PC-3 (cell line): ENCODE data around the gene CSK. TPM values are rescaled to one million over a fixed set of nuclear protein-coding genes. Genes with fewer than 3 reads are reported as not detected.

Experiments
- ATAC-seq: fragments of 200-7000 bp; cut with Tn5 transposase; 2 replicates; pipeline ENCODE4 v1.9.1; 2020; ENCODE audit warnings: mild to moderate bottlenecking, moderate library complexity
- BruUV-seq: library from RNA; stranded (reverse); fragments of 400-500 nt; replicated peaks from 2 replicates; lab custom pipeline; 2021; lab: Mats Ljungman, UMichigan
- CTCF ChIA-PET: fragments of 300-600 bp; sonication (Branson Sonifier 250); formaldehyde crosslinking; loops from one replicate; lab custom pipeline; 2022; ENCODE audit warnings: antibody characterized with exemption; lab: Charles Lee
- POLR2A ChIA-PET: fragments of 300-600 bp; sonication (Branson Sonifier 250); formaldehyde crosslinking; loops from one replicate; lab custom pipeline; 2022; ENCODE audit warnings: antibody characterized with exemption; ENCODE audit not compliant: unreplicated experiment; lab: Charles Lee
- DNase-seq: peaks from one replicate; pipeline ENCODE4 v3.0.0-alpha.2; 2015
- H2AFZ ChIP-seq: fragments of 300-600 bp; sonication (generic); 2 replicates; pipeline ENCODE4 v1.6.0; 2016; ENCODE audit warnings: antibody characterized with exemption, low read length
- H3F3A ChIP-seq: fragments of 300-600 bp; sonication (generic); one replicate; pipeline ENCODE4 v1.6.0; 2017; ENCODE audit warnings: antibody characterized with exemption, low read length, control low read depth, mild to moderate bottlenecking; ENCODE audit not compliant: unreplicated experiment
- H3K27ac ChIP-seq: fragments of 300-600 bp; sonication (generic); 2 replicates; pipeline ENCODE4 v1.5.1; 2016; ENCODE audit warnings: mild to moderate bottlenecking, low read length
- H3K27me3 ChIP-seq: fragments of 300-600 bp; sonication (generic); 2 replicates; pipeline ENCODE4 v1.6.1; 2016; ENCODE audit warnings: low read length, mixed read lengths
- H3K36me3 ChIP-seq: fragments of 300-600 bp; sonication (generic); 2 replicates; pipeline ENCODE4 v1.6.1; 2016; ENCODE audit warnings: low read depth, mixed run types, low read length, mixed read lengths
- H3K4me1 ChIP-seq: fragments of 300-600 bp; sonication (generic); 2 replicates; pipeline ENCODE4 v1.5.1; 2016; ENCODE audit warnings: low read length; ENCODE audit not compliant: insufficient read depth
- H3K4me2 ChIP-seq: fragments of 300-600 bp; sonication (generic); 2 replicates; pipeline ENCODE4 v1.6.0; 2016; ENCODE audit warnings: low read length
- H3K4me3 ChIP-seq: fragments of 300-600 bp; sonication (generic); 2 replicates; pipeline ENCODE4 v1.5.1; 2016; ENCODE audit warnings: mild to moderate bottlenecking, low read length, mixed read lengths
- H3K79me2 ChIP-seq: fragments of 300-600 bp; sonication (generic); 2 replicates; pipeline ENCODE4 v1.6.1; 2017; ENCODE audit warnings: low read length, mixed read lengths
- H3K9ac ChIP-seq: fragments of 300-600 bp; sonication (generic); 2 replicates; pipeline ENCODE4 v1.6.0; 2016; ENCODE audit warnings: mild to moderate bottlenecking, low read length
- H3K9me2 ChIP-seq: fragments of 300-600 bp; sonication (generic); replicated peaks from 2 replicates; pipeline ENCODE4 v1.6.1; 2016; ENCODE audit warnings: mixed run types, low read length, mixed read lengths
- H3K9me3 ChIP-seq: fragments of 300-600 bp; sonication (generic); 2 replicates; pipeline ENCODE4 v1.6.1; 2016; ENCODE audit warnings: low read length, mixed read lengths
- H4K20me1 ChIP-seq: fragments of 300-600 bp; sonication (generic); 2 replicates; pipeline ENCODE4 v1.6.1; 2016; ENCODE audit warnings: low read length, mixed read lengths
- EZH2 ChIP-seq: fragments of 300-600 bp; sonication (generic); IDR thresholded peaks from one replicate; pipeline ENCODE4 v1.6.1; 2017; ENCODE audit warnings: antibody characterized with exemption, mild to moderate bottlenecking, low read length; ENCODE audit not compliant: unreplicated experiment
- EZH2phosphoT487 ChIP-seq: fragments of 300-600 bp; sonication (generic); IDR thresholded peaks from 2 replicates; pipeline ENCODE4 v1.6.1; 2018; ENCODE audit warnings: mild to moderate bottlenecking, antibody characterized with exemption, low read length, borderline replicate concordance
- intact Hi-C: fragments of 100-400 bp; cut with micrococcal nuclease; formaldehyde crosslinking; loops from 2 replicates; pipeline ENCODE4 v1.9.0; 2023
- total RNA-seq: library from RNA; depleted of rRNA; stranded (reverse); fragments of >200 nt; gene quantifications from 2 replicates; pipeline ENCODE4 v1.2.3, GENCODE V29; 2014
- TF ChIP-seq, protein P1 (sequence below): fragments of 300-600 bp; sonication (generic); conservative IDR thresholded peaks from 2 replicates; pipeline ENCODE4 v1.5.1; 2017; ENCODE audit warnings: antibody characterized with exemption, low read depth, mild to moderate bottlenecking, low read length

Gene CSK
- total RNA-seq, 1 experiment from 2014 or later = 38.0 TPM

DNA sequence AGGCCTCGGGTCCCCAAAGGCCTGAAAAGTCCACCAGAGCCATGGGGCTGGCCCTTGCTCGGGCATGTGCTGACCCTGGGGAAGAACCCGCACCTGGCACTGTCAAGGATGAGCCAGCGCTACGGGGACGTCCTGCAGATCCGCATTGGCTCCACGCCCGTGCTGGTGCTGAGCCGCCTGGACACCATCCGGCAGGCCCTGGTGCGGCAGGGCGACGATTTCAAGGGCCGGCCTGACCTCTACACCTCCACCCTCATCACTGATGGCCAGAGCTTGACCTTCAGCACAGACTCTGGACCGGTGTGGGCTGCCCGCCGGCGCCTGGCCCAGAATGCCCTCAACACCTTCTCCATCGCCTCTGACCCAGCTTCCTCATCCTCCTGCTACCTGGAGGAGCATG lies 32.0 kb upstream of the CSK start:
- CTCF ChIA-PET = no interaction called here
- H3K27ac ChIP-seq = no peak overlapping the region
- TF ChIP-seq EZH2phosphoT487 = no peak
- no peak for TF ChIP-seq EZH2
- TF ChIP-seq, protein P1, sequence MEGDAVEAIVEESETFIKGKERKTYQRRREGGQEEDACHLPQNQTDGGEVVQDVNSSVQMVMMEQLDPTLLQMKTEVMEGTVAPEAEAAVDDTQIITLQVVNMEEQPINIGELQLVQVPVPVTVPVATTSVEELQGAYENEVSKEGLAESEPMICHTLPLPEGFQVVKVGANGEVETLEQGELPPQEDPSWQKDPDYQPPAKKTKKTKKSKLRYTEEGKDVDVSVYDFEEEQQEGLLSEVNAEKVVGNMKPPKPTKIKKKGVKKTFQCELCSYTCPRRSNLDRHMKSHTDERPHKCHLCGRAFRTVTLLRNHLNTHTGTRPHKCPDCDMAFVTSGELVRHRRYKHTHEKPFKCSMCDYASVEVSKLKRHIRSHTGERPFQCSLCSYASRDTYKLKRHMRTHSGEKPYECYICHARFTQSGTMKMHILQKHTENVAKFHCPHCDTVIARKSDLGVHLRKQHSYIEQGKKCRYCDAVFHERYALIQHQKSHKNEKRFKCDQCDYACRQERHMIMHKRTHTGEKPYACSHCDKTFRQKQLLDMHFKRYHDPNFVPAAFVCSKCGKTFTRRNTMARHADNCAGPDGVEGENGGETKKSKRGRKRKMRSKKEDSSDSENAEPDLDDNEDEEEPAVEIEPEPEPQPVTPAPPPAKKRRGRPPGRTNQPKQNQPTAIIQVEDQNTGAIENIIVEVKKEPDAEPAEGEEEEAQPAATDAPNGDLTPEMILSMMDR = no peak
- BruUV-seq = no TSS peak
- H3K4me1 ChIP-seq = no peaks in the 10 kb centered on the region
- H2AFZ ChIP-seq = no peak overlapping the region
- DNase-seq (no peak), ATAC-seq (no peak)
- no peaks in the 10 kb centered on the region for H3K79me2 ChIP-seq
- POLR2A ChIA-PET = no interaction called here
- no peaks in the 10 kb centered on the region for H3F3A ChIP-seq
- H3K36me3 ChIP-seq = no peaks in the 10 kb centered on the region
- no peak overlapping the region for H3K9ac ChIP-seq
- H3K27me3 ChIP-seq = no peaks in the 10 kb centered on the region
- no peak overlapping the region for H3K4me2 ChIP-seq
- H4K20me1 ChIP-seq = no peaks in the 10 kb centered on the region
- H3K9me2 ChIP-seq = no peaks in the 10 kb centered on the region
- no peaks in the 10 kb centered on the region for H3K9me3 ChIP-seq
- no peak overlapping the region for H3K4me3 ChIP-seq
- intact Hi-C loops = no loop called here

DNA sequence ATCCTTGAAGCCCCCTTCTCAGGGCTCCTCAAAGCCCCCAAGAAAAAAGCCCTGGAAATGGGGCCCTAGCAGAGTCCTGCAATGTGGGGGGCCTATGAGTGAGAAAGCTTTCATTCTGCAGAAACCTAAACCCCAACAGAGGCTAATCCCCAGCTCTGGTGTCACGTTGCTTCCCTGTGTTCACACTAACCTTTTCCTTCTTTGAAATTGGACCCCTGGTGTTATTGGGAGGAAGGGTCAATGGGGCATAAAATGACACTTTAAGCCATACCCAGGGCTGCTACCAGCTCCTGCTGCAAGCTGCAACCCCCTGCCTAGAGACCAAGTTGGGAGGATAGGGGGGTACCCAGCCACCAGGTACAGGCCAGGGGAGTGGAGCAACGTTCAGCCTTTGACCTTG lies 31.1 kb upstream of the CSK start:
- H3F3A ChIP-seq = no peaks in the 10 kb centered on the region
- H3K4me2 ChIP-seq = no peak overlapping the region
- no peak overlapping the region for H3K27ac ChIP-seq
- H3K9ac ChIP-seq = no peak overlapping the region
- CTCF ChIA-PET = no interaction called here
- H3K9me2 ChIP-seq = no peaks in the 10 kb centered on the region
- H3K79me2 ChIP-seq = no peaks in the 10 kb centered on the region
- ATAC-seq = no peak
- TF ChIP-seq EZH2phosphoT487 (no peak), EZH2 (no peak)
- TF ChIP-seq, protein P1 = no peak
- no TSS peak for BruUV-seq
- no peak for DNase-seq
- no peaks in the 10 kb centered on the region for H3K4me1 ChIP-seq
- no peaks in the 10 kb centered on the region for H4K20me1 ChIP-seq
- no peak overlapping the region for H3K4me3 ChIP-seq
- H3K27me3 ChIP-seq = no peaks in the 10 kb centered on the region
- POLR2A ChIA-PET = no interaction called here
- H2AFZ ChIP-seq = no peak overlapping the region
- intact Hi-C loops = no loop called here
- H3K36me3 ChIP-seq = no peaks in the 10 kb centered on the region
- H3K9me3 ChIP-seq = no peaks in the 10 kb centered on the region

DNA sequence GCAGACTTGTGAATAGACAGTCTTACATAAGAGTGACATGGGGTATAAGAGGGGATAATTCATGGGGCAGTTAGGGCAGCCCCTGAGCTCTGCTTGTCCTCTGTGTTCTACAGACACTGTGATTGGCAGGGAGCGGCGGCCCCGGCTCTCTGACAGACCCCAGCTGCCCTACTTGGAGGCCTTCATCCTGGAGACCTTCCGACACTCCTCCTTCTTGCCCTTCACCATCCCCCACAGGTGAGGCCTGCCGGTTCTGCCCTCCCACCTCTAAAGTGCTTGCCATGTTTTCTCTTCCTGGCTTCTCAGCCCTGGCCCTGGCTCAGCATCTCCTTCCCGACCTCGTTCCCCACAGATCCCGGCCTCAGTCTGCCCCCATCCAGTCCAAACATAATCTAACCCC lies 29.9 kb upstream of the CSK start:
- Histone ChIP-seq H3K9me3 (no peaks in the 10 kb centered on the region), H3F3A (no peaks in the 10 kb centered on the region), H3K27ac (no peak overlapping the region), H3K4me3 (no peak overlapping the region), H3K36me3 (no peaks in the 10 kb centered on the region), H2AFZ (no peak overlapping the region), H3K4me2 (no peak overlapping the region), H3K4me1 (no peaks in the 10 kb centered on the region), H3K27me3 (no peaks in the 10 kb centered on the region), H3K9me2 (no peaks in the 10 kb centered on the region), H3K79me2 (no peaks in the 10 kb centered on the region), H3K9ac (no peak overlapping the region), H4K20me1 (no peaks in the 10 kb centered on the region)
- ATAC-seq (no peak), DNase-seq (no peak)
- ChIA-PET CTCF (interaction anchor here (0.7 kb wide), 1 partner anchor 19 kb away, joined by 3 read pairs; no protein-coding TSS in a partner anchor), POLR2A (no interaction called here)
- TF ChIP-seq, protein P1 = no peak
- TF ChIP-seq EZH2 (no peak), EZH2phosphoT487 (no peak)
- no TSS peak for BruUV-seq
- intact Hi-C loops = no loop called here
